ENCODE measurements around the gene ZNF471.

Gene ZNF471

GRCh38 chr19:56507446-56508289 is at the start of gene ZNF471:
TSS of gene ZNF471 (plus strand) at chr19:56507855. CDS start at chr19:56511572, 3,717 bp downstream.
- DNase-seq: peak; percentile 77 to 98 (median 94)

GRCh38 chr19:56474308-56474707 is 33.3 kb upstream of the ZNF471 start:
- DNase-seq: no peak

GRCh38 chr19:56476093-56476492 is 31.6 kb upstream of the ZNF471 start:
- no peak for DNase-seq

GRCh38 chr19:56476651-56477428 is 30.8 kb upstream of the ZNF471 start, which contains the start of gene ZNF667:
TSS of gene ZNF667 (minus strand) at chr19:56477345. CDS start at chr19:56462370, 14,975 bp downstream.
- peak in 1 of 3 experiments; percentile 52 for DNase-seq

GRCh38 chr19:56477429-56478338 is 30.0 kb upstream of the ZNF471 start:
- DNase-seq: peak; percentile 55 to 97 (median 97)

GRCh38 chr19:56491399-56491798 is 16.3 kb upstream of the ZNF471 start:
- DNase-seq: no peak

GRCh38 chr19:56504581-56504980 is 3.1 kb upstream of the ZNF471 start:
- DNase-seq: no peak

- no peak for DNase-seq
Measured at GRCh38 chr19:56508290-56508778, 679 bp downstream of the ZNF471 start.

- DNase-seq: no peak
Measured at GRCh38 chr19:56525214-56525860, 17.7 kb downstream of the ZNF471 start.

GRCh38 chr19:56537442-56537841 is 29.8 kb downstream of the ZNF471 start:
- DNase-seq: no peak

GRCh38 chr19:56538254-56538760 is 30.7 kb downstream of the ZNF471 start:
- peak; percentile 54 to 96 (median 94) for DNase-seq

- DNase-seq: peak in 2 of 3 experiments; percentile 84 to 86
Measured at GRCh38 chr19:56538761-56539263, 31.2 kb downstream of the ZNF471 start, which contains the start of gene ZFP28. TSS of gene ZFP28 (plus strand) at chr19:56538948. CDS start at chr19:56539019, 71 bp downstream.

GRCh38 chr19:56543776-56544175 is 36.1 kb downstream of the ZNF471 start:
- DNase-seq: no peak

- DNase-seq: no peak
Measured at GRCh38 chr19:56547535-56547934, 39.9 kb downstream of the ZNF471 start.

- no peak for DNase-seq
Measured at GRCh38 chr19:56554272-56554869, 46.7 kb downstream of the ZNF471 start.

GRCh38 chr19:56562766-56563165 is 55.1 kb downstream of the ZNF471 start:
- DNase-seq: no peak

GRCh38 chr19:56566904-56567273 is 59.2 kb downstream of the ZNF471 start:
- DNase-seq: no peak

GRCh38 chr19:56567274-56568120 is 59.8 kb downstream of the ZNF471 start, which contains the start of gene ZNF470:
TSS of gene ZNF470 (plus strand) at chr19:56567468. CDS start at chr19:56570312, 2,844 bp downstream.
- DNase-seq: peak; percentile 60 to 83 (median 80)

GRCh38 chr19:56572589-56572988 is 64.9 kb downstream of the ZNF471 start:
- DNase-seq: no peak

- no peak for DNase-seq
Measured at GRCh38 chr19:56573914-56574313, 66.3 kb downstream of the ZNF471 start.
